Measurements from ENCODE around the gene SPATA21.

DNA sequence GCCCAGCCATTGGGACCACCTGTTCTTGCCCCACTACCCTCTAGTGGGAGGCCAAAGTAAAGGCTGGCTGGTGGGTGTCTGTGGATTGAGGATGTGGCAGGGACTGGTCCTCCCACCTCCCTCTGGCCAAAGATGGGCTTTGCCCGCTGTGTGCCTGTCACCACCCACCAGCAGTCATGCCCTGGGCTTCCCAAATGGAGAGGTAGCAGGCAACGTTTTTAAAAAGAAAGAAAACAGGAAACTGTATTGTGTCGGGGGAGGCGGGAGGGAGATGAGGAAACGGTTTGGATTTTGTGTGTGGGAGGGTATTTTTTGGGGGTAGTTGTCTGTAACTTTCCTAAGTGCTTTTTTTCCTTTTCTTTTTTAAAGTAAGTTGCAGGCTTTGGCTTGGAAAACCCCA is 40.1 kb downstream of the SPATA21 start:
- TF ChIP-seq TAF1 (IDR thresholded peaks at IDR 0.05; ENCODE audit: low read depth) (no peak), CTCF (IDR thresholded peaks at IDR 0.05; ENCODE audit: poor library complexity, severe bottlenecking) (no peak), POLR2AphosphoS5 (IDR thresholded peaks at IDR 0.05) (no peak)

All from neural cell (in vitro differentiated cells).